Smooth muscle cell (in vitro differentiated cells): ENCODE data around the gene SRGN. TPM values are rescaled to one million over a fixed set of nuclear protein-coding genes. Genes with fewer than 3 reads are reported as not detected.

Source experiments
- DNase-seq: peaks from one replicate; lab custom pipeline; 2025; ENCODE audit not compliant: unreplicated experiment; lab: John Stamatoyannopoulos, UW
- H2AFZ ChIP-seq: fragments of 200-600 bp; sonication (generic); 2 replicates; pipeline ENCODE4 v1.6.0; 2016; ENCODE audit warnings: antibody characterized with exemption, low read depth, mild to moderate bottlenecking
- H3F3A ChIP-seq: fragments of 200-600 bp; sonication (generic); 2 replicates; pipeline ENCODE4 v1.6.0; 2017; ENCODE audit warnings: antibody characterized with exemption, low read depth
- H3K27ac ChIP-seq: fragments of 200-600 bp; sonication (generic); 2 replicates; pipeline ENCODE4 v1.5.1; 2016; ENCODE audit warnings: low read depth, mild to moderate bottlenecking
- H3K27me3 ChIP-seq: fragments of 200-600 bp; sonication (generic); 2 replicates; pipeline ENCODE4 v1.6.1; 2016; ENCODE audit warnings: low read depth, mild to moderate bottlenecking
- H3K36me3 ChIP-seq: fragments of 200-600 bp; sonication (generic); 2 replicates; pipeline ENCODE4 v1.5.1; 2016; ENCODE audit warnings: low read depth
- H3K4me1 ChIP-seq: fragments of 200-600 bp; sonication (generic); 2 replicates; pipeline ENCODE4 v1.5.1; 2016; ENCODE audit warnings: low read depth
- H3K4me2 ChIP-seq: fragments of 200-600 bp; sonication (generic); 2 replicates; pipeline ENCODE4 v1.6.0; 2016; ENCODE audit warnings: mild to moderate bottlenecking
- H3K4me3 ChIP-seq: fragments of 200-600 bp; sonication (generic); 2 replicates; pipeline ENCODE4 v1.5.1; 2016; ENCODE audit warnings: mild to moderate bottlenecking
- H3K79me2 ChIP-seq: fragments of 200-600 bp; sonication (generic); 2 replicates; pipeline ENCODE4 v1.6.0; 2016; ENCODE audit warnings: low read depth, mild to moderate bottlenecking
- H3K9ac ChIP-seq: fragments of 200-600 bp; sonication (generic); 2 replicates; pipeline ENCODE4 v1.6.0; 2016; ENCODE audit warnings: low read depth
- H3K9me3 ChIP-seq: fragments of 200-600 bp; sonication (generic); replicated peaks from 2 replicates; pipeline ENCODE4 v1.5.1; 2016; ENCODE audit warnings: low read depth
- H4K20me1 ChIP-seq: fragments of 200-600 bp; sonication (generic); 2 replicates; pipeline ENCODE4 v1.6.0; 2016; ENCODE audit warnings: low read depth
- WGBS: methylation state at CpG from one replicate; pipeline ENCODE4 v1.1.7; 2016; ENCODE audit warnings: low lambda C conversion rate; 5-methylcytosine and 5-hydroxymethylcytosine counted together
- polyA plus RNA-seq: library from polyadenylated mRNA; unstranded; fragments of >200 nt; fragmentation: Nextera tagmentation; extraction: Ambion mirVana; gene quantifications from 2 replicates; pipeline ENCODE4 v1.2.1, GENCODE V29; 2016
- total RNA-seq: library from RNA; depleted of rRNA; stranded (reverse); fragments of >200 nt; gene quantifications from 2 replicates; pipeline ENCODE4 v1.2.3, GENCODE V29; 2014
- TF ChIP-seq, protein P1 (sequence below): fragments of 200-600 bp; sonication (generic); IDR thresholded peaks from 2 replicates; pipeline ENCODE4 v1.5.1; 2017; ENCODE audit warnings: borderline replicate concordance, mild to moderate bottlenecking, antibody characterized with exemption; ENCODE audit not compliant: insufficient read depth, poor library complexity, severe bottlenecking

The SRGN gene
- total and polyA plus RNA-seq, 2 experiments from 2014 or later: not detected

DNA sequence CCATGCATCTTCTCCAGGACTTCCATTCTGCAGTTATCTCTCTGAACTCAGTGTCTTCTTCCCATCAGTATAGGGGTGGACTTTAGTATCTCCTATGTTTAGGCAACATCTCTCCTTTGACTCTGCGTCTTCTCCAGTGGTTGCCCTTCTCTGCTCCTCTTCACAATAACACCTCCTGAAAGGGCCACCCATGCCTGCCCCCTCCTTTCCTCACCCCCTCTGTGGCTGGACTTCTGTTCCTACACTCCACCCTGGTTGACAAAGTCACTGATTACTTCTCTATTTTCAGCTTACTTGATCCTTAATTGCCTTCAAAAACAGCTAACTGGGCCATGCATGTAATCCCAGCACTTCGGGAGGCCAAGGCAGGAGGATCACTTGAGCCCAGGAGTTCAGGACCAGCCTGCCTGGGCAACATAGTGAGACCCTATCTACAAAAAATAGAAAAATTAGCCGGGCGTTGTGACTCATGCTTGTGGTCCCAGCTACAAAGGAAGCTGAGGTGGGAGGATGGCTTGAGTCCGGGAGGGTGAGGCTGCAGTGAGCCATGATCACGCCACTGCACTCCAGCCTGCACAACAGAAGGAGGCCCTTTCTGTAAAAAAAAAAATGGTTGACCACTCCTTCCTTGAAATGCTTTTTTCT, 13.7 kb downstream of the SRGN start:
- Histone ChIP-seq H3K79me2 (no peaks in the 10 kb centered on the region), H3K27ac (no peak overlapping the region), H4K20me1 (no peaks in the 10 kb centered on the region), H3K9ac (no peak overlapping the region), H3F3A (no peaks in the 10 kb centered on the region), H3K4me1 (no peaks in the 10 kb centered on the region), H2AFZ (peak overlapping the region; percentile 83), H3K4me2 (no peak overlapping the region), H3K36me3 (no peaks in the 10 kb centered on the region), H3K4me3 (no peak overlapping the region), H3K9me3 (no peaks in the 10 kb centered on the region), H3K27me3 (no peaks in the 10 kb centered on the region)
- TF ChIP-seq, protein P1, sequence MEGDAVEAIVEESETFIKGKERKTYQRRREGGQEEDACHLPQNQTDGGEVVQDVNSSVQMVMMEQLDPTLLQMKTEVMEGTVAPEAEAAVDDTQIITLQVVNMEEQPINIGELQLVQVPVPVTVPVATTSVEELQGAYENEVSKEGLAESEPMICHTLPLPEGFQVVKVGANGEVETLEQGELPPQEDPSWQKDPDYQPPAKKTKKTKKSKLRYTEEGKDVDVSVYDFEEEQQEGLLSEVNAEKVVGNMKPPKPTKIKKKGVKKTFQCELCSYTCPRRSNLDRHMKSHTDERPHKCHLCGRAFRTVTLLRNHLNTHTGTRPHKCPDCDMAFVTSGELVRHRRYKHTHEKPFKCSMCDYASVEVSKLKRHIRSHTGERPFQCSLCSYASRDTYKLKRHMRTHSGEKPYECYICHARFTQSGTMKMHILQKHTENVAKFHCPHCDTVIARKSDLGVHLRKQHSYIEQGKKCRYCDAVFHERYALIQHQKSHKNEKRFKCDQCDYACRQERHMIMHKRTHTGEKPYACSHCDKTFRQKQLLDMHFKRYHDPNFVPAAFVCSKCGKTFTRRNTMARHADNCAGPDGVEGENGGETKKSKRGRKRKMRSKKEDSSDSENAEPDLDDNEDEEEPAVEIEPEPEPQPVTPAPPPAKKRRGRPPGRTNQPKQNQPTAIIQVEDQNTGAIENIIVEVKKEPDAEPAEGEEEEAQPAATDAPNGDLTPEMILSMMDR: no peak
- DNase-seq: no peak
- WGBS: 62% methylated on average over 6 of the region's 6 CpGs

DNA sequence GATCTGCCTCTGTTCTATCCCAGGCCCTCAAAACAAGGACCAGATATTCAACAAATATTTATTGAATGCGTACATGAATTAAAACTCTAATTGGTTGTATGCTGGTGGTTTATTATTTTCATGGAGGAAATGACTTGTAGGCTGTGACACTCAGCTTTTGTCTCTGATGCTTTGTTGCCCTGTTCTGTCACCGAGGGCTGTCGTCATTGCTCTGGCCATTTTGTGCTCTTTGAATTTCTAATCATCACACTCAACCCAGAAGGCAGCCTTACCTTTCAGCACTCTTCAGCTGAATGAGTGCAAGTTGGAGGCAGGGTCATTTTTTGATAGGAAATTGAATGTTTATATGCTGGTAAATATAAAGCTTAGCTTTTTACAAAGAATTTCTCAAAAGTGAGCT, 14.5 kb downstream of the SRGN start:
- H3K79me2 ChIP-seq: no peaks in the 10 kb centered on the region
- H3K9ac ChIP-seq: no peak overlapping the region
- H3K36me3 ChIP-seq: no peaks in the 10 kb centered on the region
- H3F3A ChIP-seq: no peaks in the 10 kb centered on the region
- no peak overlapping the region for H3K4me2 ChIP-seq
- H4K20me1 ChIP-seq: no peaks in the 10 kb centered on the region
- 85% methylated on average over 3 of the region's 3 CpGs for WGBS
- no peak overlapping the region for H3K27ac ChIP-seq
- H3K27me3 ChIP-seq: no peaks in the 10 kb centered on the region
- TF ChIP-seq, protein P1: no peak
- H3K4me1 ChIP-seq: no peaks in the 10 kb centered on the region
- DNase-seq: no peak
- H2AFZ ChIP-seq: peak overlapping the region; percentile 83
- no peak overlapping the region for H3K4me3 ChIP-seq
- H3K9me3 ChIP-seq: no peaks in the 10 kb centered on the region

DNA sequence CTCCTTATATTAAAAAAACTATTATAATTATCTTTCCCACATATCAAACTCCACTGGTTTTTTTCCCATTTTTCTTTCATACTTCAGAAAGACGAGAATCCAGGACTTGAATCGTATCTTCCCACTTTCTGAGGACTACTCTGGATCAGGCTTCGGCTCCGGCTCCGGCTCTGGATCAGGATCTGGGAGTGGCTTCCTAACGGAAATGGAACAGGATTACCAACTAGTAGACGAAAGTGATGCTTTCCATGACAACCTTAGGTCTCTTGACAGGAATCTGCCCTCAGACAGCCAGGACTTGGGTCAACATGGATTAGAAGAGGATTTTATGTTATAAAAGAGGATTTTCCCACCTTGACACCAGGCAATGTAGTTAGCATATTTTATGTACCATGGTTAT, 15.9 kb downstream of the SRGN start:
- 88% methylated on average over 7 of the region's 7 CpGs for WGBS
- Histone ChIP-seq H3K4me3 (no peak overlapping the region), H3K4me2 (no peak overlapping the region), H3K9ac (no peak overlapping the region), H3K9me3 (no peaks in the 10 kb centered on the region), H3K27ac (no peak overlapping the region), H3K27me3 (no peaks in the 10 kb centered on the region), H3K4me1 (no peaks in the 10 kb centered on the region), H3F3A (no peaks in the 10 kb centered on the region), H2AFZ (no peak overlapping the region), H3K36me3 (no peaks in the 10 kb centered on the region), H4K20me1 (no peaks in the 10 kb centered on the region), H3K79me2 (no peaks in the 10 kb centered on the region)
- TF ChIP-seq, protein P1: no peak
- no peak for DNase-seq

DNA sequence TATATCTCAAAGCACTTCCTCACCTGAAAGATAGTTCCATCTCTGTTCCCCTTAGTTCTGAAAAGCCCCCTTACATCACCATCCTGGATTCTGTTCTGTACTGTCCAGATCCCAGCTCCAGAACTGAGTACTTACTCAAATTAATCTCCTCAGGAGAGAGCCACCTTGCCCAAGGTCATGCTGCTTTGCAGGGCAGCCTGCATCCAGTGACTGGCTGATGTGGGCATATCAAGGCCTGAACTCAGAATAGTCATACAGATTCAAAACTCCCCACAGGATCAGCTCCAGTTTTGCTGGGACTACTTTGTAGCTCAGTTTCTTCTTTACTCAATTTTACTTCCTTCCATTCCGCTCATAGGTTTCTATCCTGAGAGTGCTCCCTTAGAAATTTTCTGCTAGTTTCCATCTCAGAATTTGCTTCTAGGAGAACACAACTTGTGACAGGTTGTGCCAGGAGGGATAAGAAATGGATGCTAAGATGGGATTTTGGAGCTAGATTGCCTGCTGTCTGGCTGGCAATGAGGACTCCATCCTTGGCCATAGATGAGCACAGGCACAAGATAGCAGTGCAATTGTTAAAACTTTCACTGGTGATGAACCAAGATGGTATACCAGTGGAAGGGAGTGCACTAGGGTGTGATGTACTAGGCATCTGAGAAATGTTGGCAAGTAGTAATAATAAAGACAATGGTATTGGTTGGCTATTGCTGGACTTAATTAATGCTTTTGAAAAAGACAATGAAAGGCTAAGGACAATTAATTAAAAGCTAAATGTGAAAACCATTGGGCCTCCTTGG, 17.3 kb downstream of the SRGN start:
- Histone ChIP-seq H3K4me1 (no peaks in the 10 kb centered on the region), H2AFZ (no peak overlapping the region), H3K36me3 (no peaks in the 10 kb centered on the region), H3K4me3 (no peak overlapping the region), H3F3A (no peaks in the 10 kb centered on the region), H3K9me3 (no peaks in the 10 kb centered on the region), H3K9ac (no peak overlapping the region), H4K20me1 (no peaks in the 10 kb centered on the region), H3K27me3 (no peaks in the 10 kb centered on the region), H3K4me2 (no peak overlapping the region), H3K27ac (no peak overlapping the region), H3K79me2 (no peaks in the 10 kb centered on the region)
- no peak for DNase-seq
- TF ChIP-seq, protein P1: no peak
- WGBS: 97% methylated on average over 1 of the region's 1 CpG
